Measurements from ENCODE around the gene CDC73.

- TF ChIP-seq CTCF (IDR thresholded peaks at IDR 0.05; ENCODE audit: extremely low read depth in 1 of 2, insufficient read depth in 1 of 2, low read depth in 1 of 2, low read length in 2 of 2) (no peak), POLR2AphosphoS5 (IDR thresholded peaks at IDR 0.05; ENCODE audit: insufficient read depth, low read depth, low read length) (no peak), POLR2A (IDR thresholded peaks at IDR 0.05; ENCODE audit: low read depth, low read length) (no peak), GATA2 (IDR thresholded peaks at IDR 0.05; ENCODE audit: insufficient read depth, insufficient read length, low read depth, low read length) (no peak), MYC (IDR thresholded peaks at IDR 0.05; ENCODE audit: low read depth, low read length) (no peak)
Measured at GRCh38 chr1:193176113-193176512, 54.3 kb downstream of the CDC73 start.
